Measurements from ENCODE around the gene ACP6. TPM values are rescaled to one million over a fixed set of nuclear protein-coding genes. Genes with fewer than 3 reads are reported as not detected.
A peak's percentile ranks its signal among the peaks of the same experiment; 100 is the strongest.

Gene ACP6
- total RNA-seq, 1 experiment from 2014 or later: 14.4 TPM

DNA sequence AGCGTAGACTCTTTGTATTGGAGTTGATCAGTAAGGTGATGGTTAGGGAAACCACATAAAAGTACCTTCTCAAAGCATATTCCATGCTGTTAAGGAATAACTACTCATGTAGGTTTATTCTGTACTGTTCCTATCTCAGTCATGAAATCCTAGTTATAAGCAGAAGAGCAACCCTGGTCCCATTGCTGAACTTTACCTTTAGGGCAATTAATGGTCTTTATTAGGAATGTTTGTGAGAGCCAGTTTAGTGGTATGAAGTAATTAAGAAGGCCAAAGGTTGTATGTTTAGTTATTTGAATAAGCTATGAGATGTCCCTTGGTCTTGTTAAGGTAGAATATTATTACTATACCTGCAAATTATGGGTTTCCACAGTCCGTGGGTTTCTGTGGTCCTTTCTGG is 44.0 kb downstream of the ACP6 start:
- peaks cover 13% of the 10 kb centered on the region for H3K4me1 ChIP-seq (ENCODE audit: insufficient read depth, low read length, poor library complexity, severe bottlenecking)
- no peak overlapping the region for H3K4me3 ChIP-seq (ENCODE audit: low read depth, low read length, poor library complexity, severe bottlenecking)
- DNase-seq (ENCODE audit: low spot score): no peak
- BruUV-seq (replicated peaks): no TSS peak
- H3K27ac ChIP-seq (ENCODE audit: low read depth, low read length, poor library complexity, severe bottlenecking): no peak overlapping the region
- TF ChIP-seq, protein P1, sequence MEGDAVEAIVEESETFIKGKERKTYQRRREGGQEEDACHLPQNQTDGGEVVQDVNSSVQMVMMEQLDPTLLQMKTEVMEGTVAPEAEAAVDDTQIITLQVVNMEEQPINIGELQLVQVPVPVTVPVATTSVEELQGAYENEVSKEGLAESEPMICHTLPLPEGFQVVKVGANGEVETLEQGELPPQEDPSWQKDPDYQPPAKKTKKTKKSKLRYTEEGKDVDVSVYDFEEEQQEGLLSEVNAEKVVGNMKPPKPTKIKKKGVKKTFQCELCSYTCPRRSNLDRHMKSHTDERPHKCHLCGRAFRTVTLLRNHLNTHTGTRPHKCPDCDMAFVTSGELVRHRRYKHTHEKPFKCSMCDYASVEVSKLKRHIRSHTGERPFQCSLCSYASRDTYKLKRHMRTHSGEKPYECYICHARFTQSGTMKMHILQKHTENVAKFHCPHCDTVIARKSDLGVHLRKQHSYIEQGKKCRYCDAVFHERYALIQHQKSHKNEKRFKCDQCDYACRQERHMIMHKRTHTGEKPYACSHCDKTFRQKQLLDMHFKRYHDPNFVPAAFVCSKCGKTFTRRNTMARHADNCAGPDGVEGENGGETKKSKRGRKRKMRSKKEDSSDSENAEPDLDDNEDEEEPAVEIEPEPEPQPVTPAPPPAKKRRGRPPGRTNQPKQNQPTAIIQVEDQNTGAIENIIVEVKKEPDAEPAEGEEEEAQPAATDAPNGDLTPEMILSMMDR (conservative IDR thresholded peaks at IDR 0.05; ENCODE audit: low read depth, low read length): no peak
- ChIA-PET CTCF (interaction anchor here (1.5 kb wide), 1 partner anchor 132 kb away, joined by 4 read pairs; no protein-coding TSS in a partner anchor), POLR2A (ENCODE audit: low non-redundant PET) (no interaction called here)
- no peaks in the 10 kb centered on the region for H3K9me3 ChIP-seq (ENCODE audit: low read depth, low read length, poor library complexity, severe bottlenecking)
- intact Hi-C loops (cut with micrococcal nuclease; ENCODE audit: unreplicated experiment): loop anchor here (5.0 kb wide), 1 partner anchor 129 kb away; no protein-coding TSS in a partner anchor
- H3K27me3 ChIP-seq (replicated peaks; ENCODE audit: insufficient read depth, low read depth, low read length, poor library complexity): no peaks in the 10 kb centered on the region
- H3K36me3 ChIP-seq (ENCODE audit: insufficient read depth, low read length, poor library complexity, severe bottlenecking): peaks cover 4% of the 10 kb centered on the region

DNA sequence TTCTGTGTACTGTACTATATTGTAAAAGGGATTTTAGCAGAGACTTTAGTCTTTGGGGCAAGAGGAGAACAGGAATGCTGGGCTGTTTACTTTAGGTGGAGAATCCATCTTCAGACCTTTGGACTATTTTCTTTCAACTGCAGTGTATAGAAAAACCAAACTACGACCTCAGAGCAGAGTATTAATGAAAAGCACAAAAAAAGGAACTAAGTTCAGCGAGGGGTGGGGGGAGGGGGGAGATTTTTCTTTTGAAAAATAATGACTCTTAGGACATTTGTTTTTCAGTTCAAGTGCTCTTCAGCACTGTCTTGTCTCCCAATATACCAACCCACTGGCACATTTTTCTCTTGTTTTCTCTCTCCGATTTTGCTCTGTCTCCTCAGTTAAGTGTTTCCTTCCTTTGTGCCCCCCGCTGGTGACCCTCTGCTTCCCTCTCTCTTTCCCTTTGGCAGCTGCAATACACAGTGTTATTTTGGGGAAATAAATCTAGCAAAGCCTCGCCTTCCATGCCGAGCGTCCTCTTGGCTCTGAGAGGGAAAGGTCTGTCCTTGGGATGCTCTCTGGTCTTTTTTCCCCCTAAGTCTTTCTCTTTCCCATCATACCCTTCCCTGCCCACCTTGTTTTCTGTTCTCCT is 44.8 kb downstream of the ACP6 start:
- H3K4me3 ChIP-seq (ENCODE audit: low read depth, low read length, poor library complexity, severe bottlenecking): no peak overlapping the region
- intact Hi-C loops (cut with micrococcal nuclease; ENCODE audit: unreplicated experiment): loop anchor here (5.0 kb wide), 1 partner anchor 128 kb away; no protein-coding TSS in a partner anchor
- H3K4me1 ChIP-seq (ENCODE audit: insufficient read depth, low read length, poor library complexity, severe bottlenecking): peaks cover 13% of the 10 kb centered on the region
- no peaks in the 10 kb centered on the region for H3K9me3 ChIP-seq (ENCODE audit: low read depth, low read length, poor library complexity, severe bottlenecking)
- DNase-seq (ENCODE audit: low spot score): peak; percentile 79
- H3K27me3 ChIP-seq (replicated peaks; ENCODE audit: insufficient read depth, low read depth, low read length, poor library complexity): no peaks in the 10 kb centered on the region
- ChIA-PET CTCF (interaction anchor here (1.5 kb wide), 1 partner anchor 132 kb away, joined by 4 read pairs; no protein-coding TSS in a partner anchor), POLR2A (ENCODE audit: low non-redundant PET) (interaction anchor here (0.6 kb wide), 1 partner anchor 129 kb away, joined by 3 read pairs; no protein-coding TSS in a partner anchor)
- TF ChIP-seq EZH2 (IDR thresholded peaks at IDR 0.05; ENCODE audit: borderline replicate concordance, low read depth, low read length, poor library complexity, severe bottlenecking): no peak
- TF ChIP-seq, protein P1 (conservative IDR thresholded peaks at IDR 0.05; ENCODE audit: low read depth, low read length): peak; percentile 34; the same call in 1 of the 2 replicates
- no TSS peak for BruUV-seq (replicated peaks)
- H3K36me3 ChIP-seq (ENCODE audit: insufficient read depth, low read length, poor library complexity, severe bottlenecking): peaks cover 11% of the 10 kb centered on the region
- peak overlapping the region; percentile 18 for H3K27ac ChIP-seq (ENCODE audit: low read depth, low read length, poor library complexity, severe bottlenecking)

DNA sequence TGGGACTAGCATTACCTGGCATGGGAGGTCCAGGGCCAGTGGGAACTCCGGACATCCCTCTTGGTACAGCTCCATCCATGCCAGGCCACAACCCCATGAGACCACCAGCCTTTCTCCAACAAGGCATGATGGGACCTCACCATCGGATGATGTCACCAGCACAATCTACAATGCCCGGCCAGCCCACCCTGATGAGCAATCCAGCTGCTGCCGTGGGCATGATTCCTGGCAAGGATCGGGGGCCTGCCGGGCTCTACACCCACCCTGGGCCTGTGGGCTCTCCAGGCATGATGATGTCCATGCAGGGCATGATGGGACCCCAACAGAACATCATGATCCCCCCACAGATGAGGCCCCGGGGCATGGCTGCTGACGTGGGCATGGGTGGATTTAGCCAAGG is 45.8 kb downstream of the ACP6 start:
- Histone ChIP-seq H3K4me3 (ENCODE audit: low read depth, low read length, poor library complexity, severe bottlenecking) (no peak overlapping the region), H3K36me3 (ENCODE audit: insufficient read depth, low read length, poor library complexity, severe bottlenecking) (peaks cover 19% of the 10 kb centered on the region), H3K27ac (ENCODE audit: low read depth, low read length, poor library complexity, severe bottlenecking) (no peak overlapping the region), H3K9me3 (ENCODE audit: low read depth, low read length, poor library complexity, severe bottlenecking) (no peaks in the 10 kb centered on the region), H3K4me1 (ENCODE audit: insufficient read depth, low read length, poor library complexity, severe bottlenecking) (peaks cover 13% of the 10 kb centered on the region), H3K27me3 (replicated peaks; ENCODE audit: insufficient read depth, low read depth, low read length, poor library complexity) (no peaks in the 10 kb centered on the region)
- DNase-seq (ENCODE audit: low spot score): no peak
- TF ChIP-seq EZH2 (IDR thresholded peaks at IDR 0.05; ENCODE audit: borderline replicate concordance, low read depth, low read length, poor library complexity, severe bottlenecking): no peak
- TF ChIP-seq, protein P1 (conservative IDR thresholded peaks at IDR 0.05; ENCODE audit: low read depth, low read length): no peak
- POLR2A ChIA-PET (ENCODE audit: low non-redundant PET): no interaction called here
- CTCF ChIA-PET: no interaction called here
- no TSS peak for BruUV-seq (replicated peaks)
- intact Hi-C loops (cut with micrococcal nuclease; ENCODE audit: unreplicated experiment): no loop called here
